HG03280 (cell line): ENCODE data around the gene TMEM42.

Experiments used
- ATAC-seq: cut with Tn5 transposase; IDR thresholded peaks from one replicate; pipeline ENCODE4 v1.9.1; 2021; ENCODE audit warnings: mild to moderate bottlenecking, moderate library complexity; ENCODE audit not compliant: unreplicated experiment

The TMEM42 gene

DNA sequence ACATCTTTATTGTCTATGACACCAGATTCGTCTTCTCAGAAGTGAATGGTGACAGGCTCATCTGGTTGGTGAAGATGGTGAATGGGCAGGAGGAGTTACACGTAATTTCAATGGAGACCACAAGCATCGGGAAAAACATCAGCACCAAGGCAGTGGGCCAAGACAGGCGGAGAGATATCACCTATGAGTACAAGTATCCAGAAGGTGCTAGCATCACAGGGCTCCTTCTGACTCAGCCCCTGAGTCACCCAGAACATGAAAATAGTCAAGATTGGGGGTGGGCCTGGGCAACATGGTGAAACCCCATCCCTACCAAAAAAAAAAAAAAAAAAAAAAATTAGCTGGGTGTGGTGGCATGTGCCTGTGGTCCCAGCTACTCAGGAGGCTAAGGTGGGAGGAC is 45.3 kb downstream of the TMEM42 start:
- no peak for ATAC-seq

DNA sequence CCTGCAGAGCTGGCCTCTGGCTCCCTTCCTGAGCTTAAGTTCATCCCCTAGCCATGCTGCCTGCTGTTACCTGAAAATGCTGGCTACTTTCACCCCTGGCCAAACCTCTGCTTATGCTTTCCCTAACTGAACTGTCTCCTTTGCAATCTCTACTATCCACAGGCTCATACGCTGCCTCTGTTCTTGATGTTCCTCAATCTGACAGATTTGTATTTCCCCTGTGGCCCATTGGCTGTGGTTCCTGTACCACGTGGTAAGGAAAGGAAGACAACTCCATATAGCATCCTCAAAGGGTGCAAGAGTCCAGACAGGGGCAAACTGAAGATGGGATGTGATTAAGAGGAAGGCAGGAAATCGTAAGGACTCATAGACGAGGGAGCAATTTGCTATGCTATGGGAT is 45.9 kb downstream of the TMEM42 start:
- ATAC-seq, result no peak

DNA sequence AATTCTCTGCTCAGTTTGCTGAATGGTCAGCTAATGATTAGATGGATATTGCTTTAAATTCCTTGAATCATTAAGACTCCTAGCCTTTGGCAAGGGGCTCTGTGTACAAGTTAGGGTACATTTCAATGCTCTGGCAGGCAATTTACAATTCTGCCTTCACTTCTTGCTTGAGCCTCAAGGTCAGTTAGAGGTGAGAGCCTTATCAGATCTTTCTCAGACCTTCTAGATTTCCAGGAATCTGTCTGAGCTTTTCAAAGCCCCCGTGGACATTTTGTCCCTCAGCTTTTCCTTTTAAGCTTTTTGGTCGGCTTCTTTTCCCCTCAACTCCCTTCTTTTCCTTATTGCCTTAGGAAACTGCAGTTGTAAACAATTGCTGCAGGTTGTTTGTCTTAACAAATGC is 47.4 kb downstream of the TMEM42 start:
- ATAC-seq, result no peak

DNA sequence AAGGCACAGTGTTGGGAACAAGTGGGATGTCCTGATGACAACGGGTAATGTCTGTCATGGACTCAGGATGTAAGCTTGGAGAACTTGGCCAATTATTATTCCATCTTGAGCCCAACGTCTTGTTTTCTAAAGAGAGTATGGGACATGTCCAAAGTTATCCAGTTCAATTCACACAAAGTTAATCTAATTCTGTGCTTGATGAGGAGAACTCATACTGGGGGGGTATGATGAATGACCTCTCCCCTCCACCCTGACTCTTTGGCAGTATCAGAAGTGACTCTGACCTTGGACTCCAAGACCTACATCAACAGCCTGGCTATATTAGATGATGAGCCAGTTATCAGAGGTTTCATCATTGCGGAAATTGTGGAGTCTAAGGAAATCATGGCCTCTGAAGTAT is 49.0 kb downstream of the TMEM42 start:
- no peak for ATAC-seq

DNA sequence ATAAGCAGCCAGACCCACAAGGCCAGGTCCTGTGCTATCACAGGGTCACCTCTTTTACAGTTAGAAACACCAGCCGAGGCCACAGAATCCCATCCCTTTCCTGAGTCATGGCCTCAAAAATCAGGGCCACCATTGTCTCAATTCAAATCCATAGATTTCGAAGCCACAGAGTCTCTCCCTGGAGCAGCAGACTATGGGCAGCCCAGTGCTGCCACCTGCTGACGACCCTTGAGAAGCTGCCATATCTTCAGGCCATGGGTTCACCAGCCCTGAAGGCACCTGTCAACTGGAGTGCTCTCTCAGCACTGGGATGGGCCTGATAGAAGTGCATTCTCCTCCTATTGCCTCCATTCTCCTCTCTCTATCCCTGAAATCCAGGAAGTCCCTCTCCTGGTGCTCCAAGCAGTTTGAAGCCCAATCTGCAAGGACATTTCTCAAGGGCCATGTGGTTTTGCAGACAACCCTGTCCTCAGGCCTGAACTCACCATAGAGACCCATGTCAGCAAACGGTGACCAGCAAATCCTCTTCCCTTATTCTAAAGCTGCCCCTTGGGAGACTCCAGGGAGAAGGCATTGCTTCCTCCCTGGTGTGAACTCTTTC is 52.3 kb downstream of the TMEM42 start:
- no peak for ATAC-seq

DNA sequence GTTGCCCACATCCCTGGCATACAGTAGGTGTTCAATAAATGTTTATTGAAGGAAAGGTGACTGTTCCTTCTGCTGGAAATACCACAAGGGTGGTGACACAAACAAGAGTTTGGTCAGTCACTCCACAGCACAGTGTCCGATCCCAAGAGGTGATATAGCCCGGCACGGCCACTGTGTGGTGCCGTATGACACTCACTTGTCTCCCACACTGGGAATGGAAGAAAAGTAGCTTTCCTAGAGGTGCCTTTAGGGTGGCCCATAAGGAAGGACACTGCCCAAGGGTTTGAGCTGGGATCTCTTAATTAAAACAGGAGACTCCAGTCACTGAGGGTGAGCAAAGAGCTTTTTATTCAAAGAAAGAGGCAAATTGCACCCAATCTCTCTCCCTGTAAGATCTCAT is 53.2 kb downstream of the TMEM42 start:
- ATAC-seq, result no peak
